ENCODE measurements around the gene PDCD11. TPM values are rescaled to one million over a fixed set of nuclear protein-coding genes. Genes with fewer than 3 reads are reported as not detected.
A peak's percentile ranks its signal among the peaks of the same experiment; 100 is the strongest.

PDCD11 gene
- total RNA-seq, 6 experiments from 2014 or later: 30.8 to 38.4 (median 32.1) TPM

DNA sequence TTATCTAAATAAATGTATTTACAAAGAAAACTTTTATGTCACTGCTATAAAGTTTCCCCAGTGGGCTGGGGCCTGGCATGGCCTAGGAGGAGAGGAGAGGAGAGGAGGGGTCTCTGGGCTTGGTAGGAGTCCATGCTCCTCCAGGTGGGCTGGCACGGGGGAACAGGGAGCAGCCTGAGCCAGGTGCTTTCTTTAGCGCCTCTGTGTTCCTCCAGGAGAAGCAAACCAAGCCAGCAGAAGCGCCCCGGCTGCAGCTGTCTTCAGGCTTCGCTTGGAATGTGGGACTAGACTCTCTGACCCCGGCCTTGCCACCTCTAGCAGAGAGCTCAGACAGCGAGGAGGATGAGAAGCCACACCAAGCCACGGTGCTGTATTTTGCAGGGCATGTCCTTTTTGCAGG, 45.2 kb downstream of the PDCD11 start:
- Mint-ChIP-seq H3K36me3 (ENCODE audit: low read depth) (peaks cover 53% of the 10 kb centered on the region), H3K27ac (0 out of 2 replicates have a peak overlapping the region, but pooled peaks have one; percentile 16), H3K4me1 (ENCODE audit: low read depth) (peaks cover 39% of the 10 kb centered on the region), H3K27me3 (ENCODE audit: insufficient read depth) (peaks cover 2% of the 10 kb centered on the region), H3K9me3 (no peaks in the 10 kb centered on the region), H3K4me3 (no peak overlapping the region)
- no peak for TF ChIP-seq CTCF (IDR thresholded peaks at IDR 0.05)
- no peak for DNase-seq

- no peak for DNase-seq
- peaks cover 53% of the 10 kb centered on the region for H3K36me3 Mint-ChIP-seq (ENCODE audit: low read depth)
These were observed 45.6 kb downstream of the PDCD11 start for GRCh38 chr10:103442031-103442461.

DNA sequence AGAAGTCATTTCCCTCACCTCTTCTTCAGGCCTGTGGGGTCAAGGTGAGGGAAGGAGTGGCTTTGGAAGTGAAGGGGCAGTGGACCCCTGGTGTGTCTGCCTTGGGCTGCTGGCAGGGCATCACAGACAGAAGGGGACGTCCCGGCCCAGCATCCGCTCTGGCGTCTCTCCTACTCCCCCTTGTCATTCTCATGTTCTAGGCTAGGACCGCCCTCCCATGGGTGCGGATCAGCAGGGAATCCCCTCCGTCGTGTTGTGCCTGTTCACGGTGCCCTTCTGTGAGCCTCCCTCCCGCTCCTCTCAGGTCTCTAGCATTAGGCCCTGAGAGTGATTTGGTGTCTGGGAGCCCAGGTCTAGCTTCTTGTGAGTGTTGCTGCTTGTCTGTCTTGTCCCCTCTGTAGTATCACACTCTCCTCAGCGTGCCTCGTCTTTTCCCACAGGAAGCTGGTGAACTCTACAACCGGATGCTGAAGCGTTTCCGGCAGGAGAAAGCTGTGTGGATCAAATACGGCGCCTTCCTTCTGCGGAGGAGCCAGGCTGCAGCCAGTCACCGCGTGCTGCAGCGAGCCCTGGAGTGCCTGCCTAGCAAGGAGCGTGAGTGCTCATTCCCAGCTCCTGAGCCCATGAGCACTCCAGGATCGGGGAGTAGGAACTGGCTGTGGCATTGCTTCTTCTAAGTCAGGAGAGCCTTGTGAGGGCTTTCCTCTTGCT, 47.2 kb downstream of the PDCD11 start:
- Mint-ChIP-seq H3K4me3 (no peak overlapping the region), H3K4me1 (ENCODE audit: low read depth) (peaks cover 56% of the 10 kb centered on the region), H3K27me3 (ENCODE audit: insufficient read depth) (peaks cover 8% of the 10 kb centered on the region), H3K36me3 (ENCODE audit: low read depth) (peaks cover 52% of the 10 kb centered on the region), H3K27ac (peak overlapping the region; percentile 24; the same call in 1 of the 2 replicates), H3K9me3 (no peaks in the 10 kb centered on the region)
- DNase-seq: no peak
- TF ChIP-seq CTCF (IDR thresholded peaks at IDR 0.05): no peak

More at GRCh38 chr10:103442031-103442461, 45.6 kb downstream of the PDCD11 start:
- no peak overlapping the region for H3K4me3 Mint-ChIP-seq
- peaks cover 44% of the 10 kb centered on the region for H3K4me1 Mint-ChIP-seq (ENCODE audit: low read depth)
- H3K27me3 Mint-ChIP-seq (ENCODE audit: insufficient read depth): peaks cover 3% of the 10 kb centered on the region
- no peak overlapping the region; the same call in 1 of the 2 replicates for H3K27ac Mint-ChIP-seq
- no peaks in the 10 kb centered on the region for H3K9me3 Mint-ChIP-seq
- TF ChIP-seq CTCF (IDR thresholded peaks at IDR 0.05): no peak

- H3K27ac Mint-ChIP-seq: peak overlapping the region; percentile 97
- H3K4me1 Mint-ChIP-seq (ENCODE audit: low read depth): peaks cover 64% of the 10 kb centered on the region
- no peak for TF ChIP-seq CTCF (IDR thresholded peaks at IDR 0.05)
- DNase-seq: no peak
- peaks cover 8% of the 10 kb centered on the region for H3K27me3 Mint-ChIP-seq (ENCODE audit: insufficient read depth)
- peaks cover 57% of the 10 kb centered on the region for H3K36me3 Mint-ChIP-seq (ENCODE audit: low read depth)
- H3K4me3 Mint-ChIP-seq: no peak overlapping the region
- H3K9me3 Mint-ChIP-seq: no peaks in the 10 kb centered on the region
These were observed 48.1 kb downstream of the PDCD11 start for GRCh38 chr10:103444478-103444877.

- Mint-ChIP-seq H3K36me3 (ENCODE audit: low read depth) (peaks cover 57% of the 10 kb centered on the region), H3K4me1 (ENCODE audit: low read depth) (peaks cover 69% of the 10 kb centered on the region), H3K9me3 (no peaks in the 10 kb centered on the region), H3K4me3 (no peak overlapping the region), H3K27me3 (ENCODE audit: insufficient read depth) (peaks cover 8% of the 10 kb centered on the region), H3K27ac (peak overlapping the region; percentile 97)
- TF ChIP-seq CTCF (IDR thresholded peaks at IDR 0.05): no peak
- no peak for DNase-seq
These were observed 48.9 kb downstream of the PDCD11 start for GRCh38 chr10:103445366-103445765.

Measured in HFFc6 (cell line).